HUES64 (cell line): ENCODE results near the gene DHX58.

Source experiments
- H3K27ac ChIP-seq: 2 replicates; pipeline ENCODE4 v1.7.0; 2013; ENCODE audit warnings: low read depth, low read length, inconsistent platforms
- H3K27me3 ChIP-seq: 2 replicates; pipeline ENCODE4 v1.6.1; 2013; ENCODE audit warnings: mild to moderate bottlenecking, low read length; ENCODE audit not compliant: insufficient read depth
- H3K36me3 ChIP-seq: 2 replicates; pipeline ENCODE4 v1.6.1; 2013; ENCODE audit warnings: mild to moderate bottlenecking, low read length; ENCODE audit not compliant: insufficient read depth
- H3K4me1 ChIP-seq: 2 replicates; pipeline ENCODE4 v1.6.1; 2013; ENCODE audit warnings: mild to moderate bottlenecking, low read length, moderate library complexity; ENCODE audit not compliant: insufficient read depth
- H3K4me3 ChIP-seq: 2 replicates; pipeline ENCODE4 v1.5.1; 2013; ENCODE audit warnings: mild to moderate bottlenecking, low read length, moderate library complexity
- H3K9ac ChIP-seq: 2 replicates; pipeline ENCODE4 v1.6.1; 2013; ENCODE audit warnings: mild to moderate bottlenecking, low read depth, low read length
- H3K9me3 ChIP-seq: 2 replicates; pipeline ENCODE4 v1.6.1; 2013; ENCODE audit warnings: low read depth, low read length; ENCODE audit not compliant: insufficient read depth
- WGBS: fragments of 150-250, 120-280 bp; methylation state at CpG from one replicate; pipeline ENCODE4 v1.1.7; 2013; ENCODE audit warnings: missing lambda C conversion rate; 5-methylcytosine and 5-hydroxymethylcytosine counted together

Gene DHX58

GRCh38 chr17:42076797-42077559 is 35.5 kb downstream of the DHX58 start:
- WGBS = 93% methylated on average over 2 of the region's 4 CpGs
- Histone ChIP-seq H3K36me3 (no peaks in the 10 kb centered on the region), H3K27ac (no peak overlapping the region), H3K27me3 (peaks cover 3% of the 10 kb centered on the region; the same call in 1 of the 2 replicates), H3K4me1 (no peaks in the 10 kb centered on the region; the same call in 1 of the 2 replicates), H3K4me3 (no peak overlapping the region), H3K9ac (no peak overlapping the region), H3K9me3 (no peaks in the 10 kb centered on the region)

- Histone ChIP-seq H3K36me3 (no peaks in the 10 kb centered on the region), H3K27ac (no peak overlapping the region), H3K4me3 (no peak overlapping the region), H3K4me1 (peaks cover 4% of the 10 kb centered on the region), H3K27me3 (peaks cover 7% of the 10 kb centered on the region; the same call in 1 of the 2 replicates), H3K9me3 (no peaks in the 10 kb centered on the region), H3K9ac (no peak overlapping the region)
- WGBS = 84% methylated on average over 6 of the region's 6 CpGs
These were observed 36.7 kb downstream of the DHX58 start for GRCh38 chr17:42075789-42076188.

DNA sequence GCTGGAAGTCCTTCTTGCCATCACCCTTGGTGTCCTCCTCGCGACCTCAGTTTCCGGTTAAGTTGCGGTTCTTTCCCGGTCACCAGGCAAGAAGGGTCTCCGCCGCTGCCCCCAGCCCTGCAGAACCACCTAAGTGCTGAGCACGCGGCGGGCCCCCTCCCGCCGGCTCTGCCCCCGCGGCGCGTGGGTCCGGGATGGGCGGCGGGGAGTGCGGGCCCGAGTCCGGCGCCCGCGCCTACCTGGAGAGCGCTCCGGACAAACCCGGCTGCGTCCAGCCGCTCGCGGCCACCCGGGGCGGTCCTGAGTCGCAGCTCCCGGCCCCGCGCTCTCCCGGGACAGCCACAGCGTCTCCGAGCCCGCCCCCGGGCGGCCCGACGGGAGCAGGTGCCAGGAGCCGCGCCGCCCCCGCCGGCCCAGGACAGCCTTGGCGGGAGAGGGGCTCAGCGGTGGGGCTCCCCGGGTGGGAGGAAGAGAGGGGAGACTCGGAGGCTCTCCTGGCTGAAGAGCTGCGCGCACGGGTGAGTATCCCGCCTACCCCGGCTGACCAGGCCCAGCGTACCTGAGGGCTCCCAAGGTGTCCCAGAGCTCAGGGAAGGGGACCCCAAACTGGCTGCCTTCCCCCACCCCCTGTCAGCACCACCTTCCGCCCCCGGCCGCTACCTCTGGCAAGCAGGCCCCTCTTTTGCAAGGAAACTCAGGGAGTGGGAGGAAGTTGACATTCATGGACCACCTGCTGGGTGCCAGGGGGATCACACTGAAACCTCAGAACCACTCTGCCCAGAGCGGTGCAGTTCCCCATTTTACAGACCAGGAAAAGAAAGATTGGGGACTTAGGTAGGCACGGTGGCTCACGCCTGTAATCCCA is 40.0 kb downstream of the DHX58 start:
- 0 out of 2 replicates have a peak overlapping the region, but pooled peaks have one; percentile 51 for H3K9ac ChIP-seq
- H3K27ac ChIP-seq = no peak overlapping the region
- peaks cover 7% of the 10 kb centered on the region; the same call in 1 of the 2 replicates for H3K27me3 ChIP-seq
- H3K4me1 ChIP-seq = peaks cover 6% of the 10 kb centered on the region
- peak overlapping the region; percentile 71 for H3K4me3 ChIP-seq
- no peaks in the 10 kb centered on the region for H3K36me3 ChIP-seq
- 4% methylated on average over 66 of the region's 67 CpGs for WGBS
- no peaks in the 10 kb centered on the region for H3K9me3 ChIP-seq

DNA sequence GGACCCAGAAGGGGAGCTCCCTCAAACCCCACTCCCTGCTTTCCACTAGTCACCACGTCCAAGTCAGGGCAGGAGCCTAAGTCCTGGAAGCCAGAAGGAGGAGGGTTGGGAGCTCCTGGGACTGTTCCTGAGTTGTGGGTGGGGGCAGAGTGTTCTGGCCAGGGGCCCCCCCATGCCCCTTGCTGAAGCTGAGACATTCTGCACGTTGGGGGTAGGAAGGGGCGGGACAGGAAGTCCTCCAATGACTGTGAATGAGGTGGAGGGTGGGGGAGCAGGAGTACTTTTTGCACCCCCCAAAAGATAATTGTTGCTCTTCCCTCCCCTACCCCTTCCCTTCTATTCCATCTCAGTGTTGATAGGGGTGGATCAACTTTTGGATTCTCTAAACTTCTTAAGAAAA is 40.7 kb downstream of the DHX58 start:
- Histone ChIP-seq H3K4me3 (peak overlapping the region; percentile 71), H3K27me3 (peaks cover 7% of the 10 kb centered on the region; the same call in 1 of the 2 replicates)
- WGBS = 18% methylated on average over 3 of the region's 3 CpGs

GRCh38 chr17:42068979-42069378 is 43.5 kb downstream of the DHX58 start:
- H3K36me3 ChIP-seq = no peaks in the 10 kb centered on the region
- no peaks in the 10 kb centered on the region for H3K9me3 ChIP-seq
- peaks cover 8% of the 10 kb centered on the region; the same call in 1 of the 2 replicates for H3K4me1 ChIP-seq
- H3K4me3 ChIP-seq = no peak overlapping the region
- 83% methylated on average over 3 of the region's 3 CpGs for WGBS
- H3K27ac ChIP-seq = no peak overlapping the region
- no peak overlapping the region for H3K9ac ChIP-seq
- H3K27me3 ChIP-seq = peaks cover 7% of the 10 kb centered on the region; the same call in 1 of the 2 replicates

More for the DNA sequence above, 40.7 kb downstream of the DHX58 start:
- Histone ChIP-seq H3K9ac (no peak overlapping the region), H3K9me3 (no peaks in the 10 kb centered on the region), H3K4me1 (peaks cover 8% of the 10 kb centered on the region; the same call in 1 of the 2 replicates), H3K27ac (no peak overlapping the region), H3K36me3 (no peaks in the 10 kb centered on the region)

- Histone ChIP-seq H3K9me3 (no peaks in the 10 kb centered on the region), H3K36me3 (no peaks in the 10 kb centered on the region), H3K4me1 (peaks cover 8% of the 10 kb centered on the region; the same call in 1 of the 2 replicates), H3K9ac (no peak overlapping the region), H3K27me3 (peaks cover 7% of the 10 kb centered on the region; the same call in 1 of the 2 replicates), H3K4me3 (no peak overlapping the region), H3K27ac (no peak overlapping the region)
- WGBS = 52% methylated on average over 11 of the region's 12 CpGs
These were observed 45.0 kb downstream of the DHX58 start for GRCh38 chr17:42067371-42068091.

- H3K27ac ChIP-seq = no peak overlapping the region
- no peaks in the 10 kb centered on the region for H3K36me3 ChIP-seq
- no peak overlapping the region for H3K4me3 ChIP-seq
- no peaks in the 10 kb centered on the region for H3K27me3 ChIP-seq
- H3K9ac ChIP-seq = no peak overlapping the region
- peaks cover 10% of the 10 kb centered on the region; the same call in 1 of the 2 replicates for H3K4me1 ChIP-seq
- 87% methylated on average over 2 of the region's 2 CpGs for WGBS
- no peaks in the 10 kb centered on the region for H3K9me3 ChIP-seq
These were observed 47.3 kb downstream of the DHX58 start for GRCh38 chr17:42065201-42065600.

DNA sequence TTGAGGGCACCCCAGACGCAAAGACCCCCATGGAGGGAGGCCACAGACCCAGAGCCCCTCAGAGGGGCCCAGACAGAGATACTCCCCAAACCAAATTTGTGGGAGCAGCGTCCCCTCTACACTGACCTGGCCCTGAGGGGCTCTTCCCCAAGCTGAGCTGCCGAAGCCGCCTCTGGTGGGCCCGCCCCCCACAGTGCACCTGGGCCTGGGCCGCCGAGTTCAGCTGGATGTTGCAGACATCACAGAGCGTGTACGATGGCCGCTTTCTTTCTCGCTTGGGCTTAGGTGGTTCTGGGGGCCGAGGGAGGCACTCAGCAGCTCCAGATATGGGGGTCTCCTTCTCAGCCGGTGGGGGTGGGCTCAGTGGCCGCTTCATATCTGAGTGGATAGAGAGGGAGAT is 49.8 kb downstream of the DHX58 start:
- H3K27ac ChIP-seq = no peak overlapping the region
- H3K9ac ChIP-seq = no peak overlapping the region
- no peak overlapping the region for H3K4me3 ChIP-seq
- no peaks in the 10 kb centered on the region for H3K9me3 ChIP-seq
- no peaks in the 10 kb centered on the region for H3K36me3 ChIP-seq
- H3K4me1 ChIP-seq = peaks cover 9% of the 10 kb centered on the region; the same call in 1 of the 2 replicates
- no peaks in the 10 kb centered on the region for H3K27me3 ChIP-seq
- WGBS = 90% methylated on average over 14 of the region's 14 CpGs

- Histone ChIP-seq H3K9me3 (no peaks in the 10 kb centered on the region), H3K9ac (no peak overlapping the region), H3K27me3 (no peaks in the 10 kb centered on the region), H3K36me3 (no peaks in the 10 kb centered on the region), H3K4me1 (0 out of 2 replicates have a peak, but pooled peaks cover 5% of the 10 kb centered on the region), H3K4me3 (no peak overlapping the region), H3K27ac (no peak overlapping the region)
- WGBS = 65% methylated on average over 5 of the region's 5 CpGs
These were observed 50.6 kb downstream of the DHX58 start for GRCh38 chr17:42061646-42062487.

DNA sequence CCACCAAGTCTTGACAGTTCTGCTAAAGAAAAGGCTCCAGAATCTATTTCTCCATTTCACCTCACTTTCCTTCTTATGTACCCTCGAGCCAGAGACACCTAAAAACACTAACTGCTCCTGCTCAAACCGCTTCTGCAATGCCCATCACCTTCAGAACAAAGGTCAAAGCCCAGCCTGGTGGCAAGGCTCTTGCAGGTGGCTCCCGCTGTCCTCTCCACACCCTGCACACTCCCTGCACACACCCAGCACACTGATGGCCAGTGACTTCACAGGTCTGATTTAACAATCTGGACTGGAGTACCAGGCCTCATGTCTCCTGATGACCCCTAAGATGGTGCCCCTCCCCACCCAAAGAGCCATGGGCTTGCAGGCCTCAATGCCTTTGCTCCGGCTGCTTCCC is 52.3 kb downstream of the DHX58 start:
- no peaks in the 10 kb centered on the region for H3K36me3 ChIP-seq
- H3K27ac ChIP-seq = no peak overlapping the region
- no peaks in the 10 kb centered on the region for H3K27me3 ChIP-seq
- WGBS = 91% methylated on average over 4 of the region's 4 CpGs
- no peak overlapping the region for H3K4me3 ChIP-seq
- peaks cover 14% of the 10 kb centered on the region; the same call in 1 of the 2 replicates for H3K4me1 ChIP-seq
- no peaks in the 10 kb centered on the region for H3K9me3 ChIP-seq
- no peak overlapping the region for H3K9ac ChIP-seq
